Keratinocyte (primary cell): ENCODE data around the gene EFNB2. TPM values are rescaled to one million over a fixed set of nuclear protein-coding genes. Genes with fewer than 3 reads are reported as not detected.
A peak's percentile ranks its signal among the peaks of the same experiment; 100 is the strongest.

ENCODE experiments used
- DNase-seq: peaks from one replicate; pipeline ENCODE4 v3.0.0-alpha.2; 2011; ENCODE audit warnings: low read depth, missing footprints, low spot score
- FAIRE-seq: peaks from 2 replicates; lab custom pipeline; 2011; peaks lifted over from hg19 to GRCh38; lab: Jason Lieb, UNC
- H2AFZ ChIP-seq: 2 replicates; pipeline ENCODE4 v1.6.0; 2012; ENCODE audit warnings: low read length, control low read depth, inconsistent platforms; ENCODE audit not compliant: control insufficient read depth
- H3K27ac ChIP-seq: 2 replicates; pipeline ENCODE4 v1.5.1; 2011; ENCODE audit warnings: low read length; ENCODE audit not compliant: control insufficient read depth, insufficient read depth
- H3K27me3 ChIP-seq: 3 replicates; pipeline ENCODE4 v1.6.0; 2011; ENCODE audit warnings: low read length; ENCODE audit not compliant: control insufficient read depth, insufficient read depth; ENCODE audit errors: extremely low read depth
- H3K36me3 ChIP-seq, 2 experiments: 2 replicates in 1 of 2; 3 replicates in 1 of 2; pipeline ENCODE4 v1.5.1; 2011; ENCODE audit warnings: low read length in 2 of 2, mild to moderate bottlenecking in 1 of 2; ENCODE audit not compliant: control insufficient read depth in 2 of 2, insufficient read depth in 2 of 2; ENCODE audit errors: extremely low read depth in 1 of 2
- H3K4me1 ChIP-seq: 3 replicates; pipeline ENCODE4 v1.5.1; 2011; ENCODE audit warnings: low read length; ENCODE audit not compliant: control insufficient read depth, insufficient read depth; ENCODE audit errors: extremely low read depth
- H3K4me2 ChIP-seq: 3 replicates; pipeline ENCODE4 v1.6.0; 2011; ENCODE audit warnings: low read depth, low read length; ENCODE audit not compliant: control insufficient read depth, insufficient read depth; ENCODE audit errors: extremely low read depth
- H3K4me3 ChIP-seq, 3 experiments: fragments of 200-600 bp in 1 of 3; sonication (generic) in 1 of 3; 2 replicates in 2 of 3; 3 replicates in 1 of 3; pipeline ENCODE4 v1.5.1; 2011 to 2016; ENCODE audit warnings: low read length in 3 of 3, mild to moderate bottlenecking in 3 of 3, control low read depth in 2 of 3, inconsistent platforms in 1 of 3, low read depth in 1 of 3, mixed read lengths in 1 of 3, mixed run types in 1 of 3, moderate library complexity in 1 of 3; ENCODE audit not compliant: control insufficient read depth in 2 of 3, insufficient read depth in 2 of 3; ENCODE audit errors: extremely low read depth in 1 of 3
- H3K79me2 ChIP-seq: 2 replicates; pipeline ENCODE4 v1.6.0; 2012; ENCODE audit warnings: low read length; ENCODE audit not compliant: control insufficient read depth, insufficient read depth
- H3K9ac ChIP-seq: 3 replicates; pipeline ENCODE4 v1.6.0; 2011; ENCODE audit warnings: low read length; ENCODE audit not compliant: control insufficient read depth, insufficient read depth; ENCODE audit errors: extremely low read depth
- H3K9me1 ChIP-seq: 3 replicates; pipeline ENCODE4 v1.6.0; 2011; ENCODE audit warnings: low read length; ENCODE audit not compliant: control insufficient read depth, insufficient read depth; ENCODE audit errors: extremely low read depth
- H3K9me3 ChIP-seq: 2 replicates; pipeline ENCODE4 v1.5.1; 2012; ENCODE audit warnings: low read depth, low read length; ENCODE audit not compliant: control insufficient read depth
- H4K20me1 ChIP-seq: 3 replicates; pipeline ENCODE4 v1.6.0; 2011; ENCODE audit warnings: low read length; ENCODE audit not compliant: control insufficient read depth, insufficient read depth; ENCODE audit errors: extremely low read depth
- CTCF ChIP-seq, 3 experiments: IDR thresholded peaks in 1 of 3; conservative IDR thresholded peaks in 1 of 3; optimal IDR thresholded peaks in 1 of 3; 2 replicates in 2 of 3; 3 replicates in 1 of 3; pipeline versions ENCODE3 to v1.5.1; 2011; ENCODE audit warnings: low read length in 3 of 3, mild to moderate bottlenecking in 3 of 3, moderate library complexity in 2 of 3, control low read depth in 1 of 3, inconsistent platforms in 1 of 3; ENCODE audit not compliant: insufficient read depth in 2 of 3; ENCODE audit errors: extremely low read depth in 1 of 3
- EZH2 ChIP-seq: IDR thresholded peaks from one replicate; pipeline ENCODE4 v1.6.1; 2012; ENCODE audit warnings: inconsistent platforms, mild to moderate bottlenecking, low read length, moderate library complexity
- dilution Hi-C: fragments of 300-500 bp; cut with MboI; formaldehyde crosslinking; loops from one replicate; pipeline ENCODE4 v1.7.0; 2020; ENCODE audit warnings: low sequenced_read_pairs; ENCODE audit not compliant: extremely low pct_ligation_motif_present
- polyA plus RNA-seq, 5 experiments: library from polyadenylated mRNA; depleted of rRNA in 3 of 5; stranded (reverse) in 3 of 5; stranded (forward) in 1 of 5; unstranded in 1 of 5; fragments of >200 nt; gene quantifications; 1 replicate in 1 of 5; 2 replicates in 3 of 5; 3 replicates in 1 of 5; pipeline versions ENCODE4 v1.2.1 to v1.2.3, GENCODE V29; 2011 to 2012; ENCODE audit warnings: missing spikeins in 2 of 5, low read depth in 1 of 5, low replicate concordance in 1 of 5

The EFNB2 gene
- polyA plus RNA-seq, 1 donor (not counting 4 experiments of a cell fraction or from before 2014, with no cell fraction given): 38.9 TPM

DNA sequence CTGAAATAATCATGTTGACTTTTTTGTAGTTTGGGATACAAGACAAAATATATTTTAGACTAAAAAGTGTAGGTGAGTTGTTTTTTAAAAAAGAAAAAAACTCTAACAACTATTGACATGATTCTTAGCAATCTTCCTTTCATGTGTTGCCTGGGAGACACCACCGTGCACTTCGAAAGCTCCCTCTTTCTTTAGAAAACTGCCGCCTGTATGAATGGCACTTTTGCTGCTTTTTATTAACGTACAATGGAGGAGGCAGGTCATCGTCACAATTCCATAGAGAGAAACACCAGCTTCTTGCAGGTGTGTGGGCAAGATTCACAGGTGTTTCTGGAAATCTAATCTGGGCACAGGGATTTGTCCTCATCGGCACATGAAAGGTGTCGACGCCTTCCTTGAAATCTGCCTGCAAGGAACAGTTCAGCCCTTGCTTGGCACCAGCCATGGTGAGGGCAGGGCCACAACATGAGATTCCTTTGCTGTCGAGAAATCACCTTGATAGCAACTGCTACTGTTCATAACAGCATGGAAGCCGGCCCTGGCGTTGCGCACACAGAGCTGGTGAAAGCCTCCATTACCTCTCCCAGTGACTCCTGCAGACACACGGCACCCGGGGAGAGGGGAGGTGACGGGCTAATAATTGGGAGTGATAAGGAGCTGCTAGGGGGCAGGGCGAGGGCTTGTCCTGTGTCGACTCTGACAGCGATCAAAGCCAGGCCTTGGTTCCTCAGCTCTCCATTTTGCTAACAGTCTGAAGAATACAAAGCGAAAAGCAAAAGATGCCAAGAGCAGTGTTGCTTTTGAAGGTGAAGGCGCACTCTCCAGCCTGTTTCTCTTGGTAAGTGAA lies 66.5 kb downstream of the EFNB2 start:
- dilution Hi-C loops: no loop called here
- Histone ChIP-seq H3K9me1 (no peaks in the 10 kb centered on the region), H3K9me3 (no peaks in the 10 kb centered on the region), H2AFZ (peak overlapping the region; percentile 46), H3K4me1 (peaks cover 24% of the 10 kb centered on the region), H4K20me1 (no peaks in the 10 kb centered on the region), H3K4me2 (no peak overlapping the region), H3K27ac (no peak overlapping the region), H3K9ac (no peak overlapping the region), H3K27me3 (no peaks in the 10 kb centered on the region), H3K36me3 (no peaks in the 10 kb centered on the region), H3K4me3 (no peak overlapping the region), H3K79me2 (no peaks in the 10 kb centered on the region)
- DNase-seq (no peak), FAIRE-seq (peak; percentile 34)
- TF ChIP-seq CTCF (optimal IDR thresholded peaks at IDR 0.05 in 1 of 3, IDR thresholded peaks at IDR 0.05 in 1 of 3, conservative IDR thresholded peaks at IDR 0.05 in 1 of 3; ENCODE audit: extremely low read depth in 1 of 3, insufficient read depth in 2 of 3, low read length in 3 of 3): no peak

- H3K79me2 ChIP-seq: no peaks in the 10 kb centered on the region
- H3K27ac ChIP-seq: no peak overlapping the region
- H3K27me3 ChIP-seq: no peaks in the 10 kb centered on the region
- H3K9me1 ChIP-seq: no peaks in the 10 kb centered on the region
- H3K9me3 ChIP-seq: no peaks in the 10 kb centered on the region
- peak overlapping the region; percentile 2 for H3K4me2 ChIP-seq
- H4K20me1 ChIP-seq: no peaks in the 10 kb centered on the region
- peak overlapping the region; percentile 49 for H2AFZ ChIP-seq
- peaks cover 23% of the 10 kb centered on the region for H3K4me1 ChIP-seq
- TF ChIP-seq EZH2: no peak
- TF ChIP-seq CTCF (optimal IDR thresholded peaks at IDR 0.05 in 1 of 3, IDR thresholded peaks at IDR 0.05 in 1 of 3, conservative IDR thresholded peaks at IDR 0.05 in 1 of 3; ENCODE audit: extremely low read depth in 1 of 3, insufficient read depth in 2 of 3, low read length in 3 of 3): no peak
- DNase-seq (no peak), FAIRE-seq (no peak)
- dilution Hi-C loops: no loop called here
- no peak overlapping the region for H3K9ac ChIP-seq
- H3K4me3 ChIP-seq: no peak overlapping the region
- H3K36me3 ChIP-seq: no peaks in the 10 kb centered on the region
These were observed 67.3 kb downstream of the EFNB2 start for GRCh38 chr13:106468207-106468606.
